HG03558 (cell line): ENCODE measurements around the gene HOXA1.

Experiments used
- ATAC-seq: cut with Tn5 transposase; IDR thresholded peaks from one replicate; pipeline ENCODE4 v1.9.1; 2021; ENCODE audit warnings: moderate number of reproducible peaks; ENCODE audit not compliant: unreplicated experiment; ENCODE audit errors: extremely low read depth

HOXA1 gene

GRCh38 chr7:27132978-27133377, 37.2 kb upstream of the HOXA1 start:
- ATAC-seq: no peak

- no peak for ATAC-seq
These were observed 36.4 kb upstream of the HOXA1 start for GRCh38 chr7:27132214-27132613.

- ATAC-seq: no peak
These were observed 35.6 kb upstream of the HOXA1 start for GRCh38 chr7:27131390-27131819.

- no peak for ATAC-seq
These were observed 35.0 kb upstream of the HOXA1 start, which contains the start of gene HOXA4 for GRCh38 chr7:27130540-27131389. HOXA4 (minus strand) TSS chr7:27130757; CDS start chr7:27130733, 24 bp downstream.

GRCh38 chr7:27129729-27130539, 34.1 kb upstream of the HOXA1 start:
- no peak for ATAC-seq

- ATAC-seq: no peak
These were observed 33.3 kb upstream of the HOXA1 start for GRCh38 chr7:27128776-27129728.

GRCh38 chr7:27128034-27128433, 32.2 kb upstream of the HOXA1 start:
- ATAC-seq: no peak

GRCh38 chr7:27126596-27127327, 31.0 kb upstream of the HOXA1 start:
- ATAC-seq: no peak

GRCh38 chr7:27125986-27126394, 30.2 kb upstream of the HOXA1 start:
- ATAC-seq: no peak

GRCh38 chr7:27124902-27125689, 29.3 kb upstream of the HOXA1 start:
- no peak for ATAC-seq

- no peak for ATAC-seq
These were observed 28.5 kb upstream of the HOXA1 start for GRCh38 chr7:27124096-27124901.

- ATAC-seq: no peak
These were observed 27.8 kb upstream of the HOXA1 start for GRCh38 chr7:27123477-27124053.

- no peak for ATAC-seq
These were observed 27.2 kb upstream of the HOXA1 start for GRCh38 chr7:27123007-27123476.

- ATAC-seq: no peak
These were observed 26.5 kb upstream of the HOXA1 start for GRCh38 chr7:27122077-27122910.

- no peak for ATAC-seq
These were observed 25.9 kb upstream of the HOXA1 start for GRCh38 chr7:27121684-27122076.

- ATAC-seq: no peak
These were observed 23.7 kb upstream of the HOXA1 start for GRCh38 chr7:27119412-27119911.
